LHCN-M2 (cell line): Measurements from ENCODE around the gene MYBL2. TPM values are rescaled to one million over a fixed set of nuclear protein-coding genes. Genes with fewer than 3 reads are reported as not detected.

Source experiments
- DNase-seq: peaks from one replicate; pipeline ENCODE4 v3.0.0-alpha.2; 2012; ENCODE audit warnings: low read depth
- total RNA-seq: library from RNA; depleted of rRNA; stranded (reverse); fragments of >200 nt; gene quantifications from 2 replicates; pipeline ENCODE4 v1.2.3, GENCODE V29; 2014

Gene MYBL2
- total RNA-seq, 1 experiment from 2014 or later: 22.2 TPM

- no peak for DNase-seq
These were observed 15.1 kb downstream of the MYBL2 start for GRCh38 chr20:43681991-43682410.

DNA sequence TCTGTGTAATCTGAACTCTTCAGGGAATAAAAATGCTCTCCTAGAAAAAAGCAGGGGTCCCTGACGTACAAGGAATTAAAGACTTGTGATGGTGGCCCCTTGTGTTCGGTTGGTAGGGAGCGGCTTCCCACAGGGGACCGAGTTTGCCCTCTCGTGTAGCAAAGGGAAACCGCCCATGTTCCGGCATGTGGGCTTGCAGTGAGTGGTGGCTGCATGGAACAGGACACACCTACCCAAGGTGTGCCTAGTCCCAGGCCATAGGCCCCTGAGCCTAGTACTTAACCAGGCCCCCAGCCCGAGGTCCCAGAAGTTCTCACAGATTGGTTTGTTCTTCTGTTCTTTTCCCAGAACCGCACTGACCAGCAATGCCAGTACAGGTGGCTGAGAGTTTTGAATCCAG is 15.5 kb downstream of the MYBL2 start:
- no peak for DNase-seq

- DNase-seq: no peak
These were observed 19.9 kb downstream of the MYBL2 start for GRCh38 chr20:43686820-43687219.

DNA sequence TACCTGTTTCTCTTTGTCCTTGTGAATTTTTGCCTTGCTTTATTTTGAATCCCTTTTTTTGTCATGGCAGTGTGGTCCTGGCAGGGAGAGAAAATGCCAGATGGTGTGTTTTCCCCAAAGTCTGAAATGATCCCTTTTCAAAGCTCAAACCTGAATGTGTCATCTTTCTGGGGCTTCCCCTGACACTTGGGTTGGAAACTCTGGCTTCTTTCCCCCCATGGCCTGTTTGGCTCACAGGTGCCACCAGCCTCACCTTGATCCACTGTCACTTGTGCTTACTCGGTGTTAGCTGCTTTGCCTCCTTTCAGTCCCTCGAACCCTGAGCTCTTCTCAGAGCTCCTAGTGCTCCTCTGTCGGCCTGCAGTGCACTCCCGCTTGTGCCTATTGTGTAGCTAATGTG is 22.3 kb downstream of the MYBL2 start:
- no peak for DNase-seq

DNA sequence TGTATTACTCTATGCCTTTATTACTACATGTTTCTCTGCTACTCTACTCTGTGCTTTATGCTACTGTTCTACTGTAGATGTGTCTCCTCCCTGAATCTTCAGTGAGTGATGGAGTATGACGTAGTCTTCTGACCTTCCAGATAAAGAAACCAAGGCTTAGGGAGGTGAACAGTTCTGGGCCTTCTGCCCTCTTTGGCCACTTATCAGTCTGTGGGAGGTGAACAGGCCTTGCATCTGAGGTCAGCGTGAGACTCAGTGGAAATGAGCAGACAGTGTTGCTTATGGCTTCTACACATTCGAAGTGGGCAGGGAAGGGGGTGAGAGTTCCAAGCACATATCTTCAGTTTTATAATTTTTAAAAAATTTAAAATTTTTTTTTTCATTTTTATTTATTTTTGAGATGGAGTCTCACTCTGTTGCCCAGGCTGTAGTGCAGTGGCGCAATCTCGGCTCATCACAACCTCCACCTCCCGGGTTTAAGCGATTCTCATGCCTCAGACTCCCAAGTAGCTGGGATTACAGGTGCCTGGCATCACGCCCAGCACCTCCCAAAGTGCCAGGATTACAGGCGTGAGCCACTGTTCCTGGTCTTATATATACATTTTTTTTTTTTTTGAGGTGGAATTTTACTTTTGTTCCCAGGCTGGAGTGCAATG is 24.2 kb downstream of the MYBL2 start:
- DNase-seq: no peak

DNA sequence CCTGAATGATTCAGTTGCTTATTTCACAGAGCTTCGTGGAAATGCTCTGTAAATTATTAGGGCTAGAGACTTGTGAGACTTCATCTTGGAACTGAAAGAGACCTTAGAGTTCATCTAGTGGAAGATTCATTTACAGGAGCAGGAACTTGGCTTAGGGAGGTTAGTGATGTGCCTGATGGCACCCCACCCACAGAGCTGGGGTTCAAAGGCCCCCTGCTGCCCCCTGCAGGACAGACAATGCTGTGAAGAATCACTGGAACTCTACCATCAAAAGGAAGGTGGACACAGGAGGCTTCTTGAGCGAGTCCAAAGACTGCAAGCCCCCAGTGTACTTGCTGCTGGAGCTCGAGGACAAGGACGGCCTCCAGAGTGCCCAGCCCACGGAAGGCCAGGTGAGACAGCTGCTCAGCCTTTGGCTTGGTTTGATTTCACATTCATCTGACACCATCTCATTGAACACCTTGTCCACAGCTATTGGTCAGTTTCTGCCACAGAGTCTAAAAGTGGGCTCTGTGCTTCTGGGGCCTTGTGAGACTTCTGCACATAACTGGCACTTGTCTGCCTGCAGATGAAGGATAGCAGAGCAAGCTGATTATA is 25.1 kb downstream of the MYBL2 start:
- peak; percentile 36 for DNase-seq

DNA sequence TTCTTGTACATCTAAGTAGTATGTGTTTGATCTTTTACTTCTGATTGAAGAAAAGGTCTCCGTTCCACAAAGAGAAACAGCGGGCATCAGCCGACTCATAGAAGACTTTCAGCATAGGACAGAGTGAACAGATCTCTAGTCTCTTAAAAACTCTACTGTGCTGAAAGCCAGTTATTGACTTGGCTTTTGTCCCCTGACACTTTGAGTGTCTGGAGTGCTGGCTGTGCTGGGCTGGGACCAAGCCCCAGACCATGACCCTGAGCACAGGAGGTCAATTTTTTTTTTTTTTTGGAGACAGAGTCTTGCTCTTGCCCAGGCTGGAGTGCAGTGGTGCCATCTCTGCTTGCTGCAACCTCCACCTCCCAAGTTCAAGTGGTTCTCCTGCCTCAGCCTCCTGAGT is 27.8 kb downstream of the MYBL2 start:
- DNase-seq: no peak

DNA sequence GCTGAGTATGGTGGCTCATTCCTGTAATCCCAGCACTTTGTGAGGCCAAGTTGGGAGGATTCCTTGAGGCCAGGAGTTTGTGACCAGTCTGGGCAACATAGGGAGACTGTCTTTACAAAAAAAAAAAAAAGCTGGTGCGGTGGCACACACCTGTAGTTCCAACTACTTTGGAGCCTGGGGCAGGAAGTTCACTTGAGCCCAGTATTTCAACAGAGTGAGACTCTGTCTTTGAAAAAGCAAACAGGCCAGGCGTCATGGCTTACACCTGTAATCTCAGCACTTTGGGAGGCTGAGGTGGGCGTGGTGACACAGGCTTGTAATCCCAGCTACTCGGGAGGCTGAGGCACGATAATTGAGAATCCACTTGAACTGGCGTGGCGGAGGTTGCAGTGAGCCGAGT is 28.7 kb downstream of the MYBL2 start:
- DNase-seq: no peak

- DNase-seq: no peak
These were observed 33.1 kb downstream of the MYBL2 start for GRCh38 chr20:43699941-43700565.

DNA sequence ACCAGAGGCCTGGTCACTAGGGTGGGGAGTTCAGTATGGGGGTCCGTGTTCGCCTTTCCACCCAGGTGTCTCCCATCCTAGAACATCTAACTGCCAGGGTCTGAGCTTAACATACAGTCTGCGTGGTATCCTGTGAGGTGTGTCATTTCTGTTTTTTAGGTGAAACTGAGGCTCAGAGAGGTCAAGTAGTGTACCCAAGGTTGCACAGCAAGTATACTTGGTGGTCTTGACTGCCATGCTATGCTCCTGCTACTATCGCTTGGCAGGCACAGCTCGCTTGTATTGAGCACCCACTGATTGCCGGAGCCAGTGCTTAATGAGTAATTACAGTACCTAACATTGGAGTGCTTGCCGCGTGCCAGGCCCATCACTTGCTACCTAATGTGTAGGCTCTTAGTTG is 33.7 kb downstream of the MYBL2 start:
- no peak for DNase-seq

DNA sequence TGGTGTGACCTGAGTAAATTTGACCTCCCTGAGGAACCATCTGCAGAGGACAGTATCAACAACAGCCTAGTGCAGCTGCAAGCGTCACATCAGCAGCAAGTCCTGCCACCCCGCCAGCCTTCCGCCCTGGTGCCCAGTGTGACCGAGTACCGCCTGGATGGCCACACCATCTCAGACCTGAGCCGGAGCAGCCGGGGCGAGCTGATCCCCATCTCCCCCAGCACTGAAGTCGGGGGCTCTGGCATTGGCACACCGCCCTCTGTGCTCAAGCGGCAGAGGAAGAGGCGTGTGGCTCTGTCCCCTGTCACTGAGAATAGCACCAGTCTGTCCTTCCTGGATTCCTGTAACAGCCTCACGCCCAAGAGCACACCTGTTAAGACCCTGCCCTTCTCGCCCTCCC is 35.6 kb downstream of the MYBL2 start:
- DNase-seq: no peak

DNA sequence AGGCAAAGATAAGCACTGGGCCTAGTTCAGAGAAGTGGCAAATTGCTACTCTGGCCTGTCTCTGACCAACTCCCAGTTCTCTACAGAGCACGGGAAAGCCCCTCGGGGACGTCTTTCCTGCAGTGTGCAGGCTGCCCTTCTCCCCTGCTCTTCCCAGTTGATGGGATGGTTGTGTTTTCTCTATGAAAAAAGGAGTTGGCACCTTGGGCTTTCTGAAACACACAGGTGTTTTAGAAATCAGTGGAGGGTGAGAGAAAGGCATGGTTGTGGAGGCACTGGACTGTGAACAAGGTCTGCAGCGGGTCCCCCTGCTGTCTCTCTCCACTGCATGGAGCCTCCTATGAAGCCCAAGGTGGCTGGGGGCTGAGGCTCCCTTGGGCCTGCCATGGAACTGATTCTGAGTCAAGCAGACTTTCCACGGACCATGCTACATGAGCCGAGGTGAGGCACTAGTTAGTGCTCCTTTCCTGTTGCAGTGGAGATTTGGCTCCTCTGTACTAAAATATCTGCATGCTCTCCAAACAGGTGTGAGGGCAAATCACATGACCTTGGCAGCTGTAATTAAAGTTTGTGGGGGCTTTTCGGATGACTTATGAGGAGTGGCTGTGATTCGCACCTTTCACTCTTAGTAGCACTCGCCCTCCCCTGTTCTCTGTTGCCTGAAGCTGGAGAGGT is 43.6 kb downstream of the MYBL2 start:
- DNase-seq: no peak

GRCh38 chr20:43711098-43711654 is 44.3 kb downstream of the MYBL2 start:
- DNase-seq: no peak

DNA sequence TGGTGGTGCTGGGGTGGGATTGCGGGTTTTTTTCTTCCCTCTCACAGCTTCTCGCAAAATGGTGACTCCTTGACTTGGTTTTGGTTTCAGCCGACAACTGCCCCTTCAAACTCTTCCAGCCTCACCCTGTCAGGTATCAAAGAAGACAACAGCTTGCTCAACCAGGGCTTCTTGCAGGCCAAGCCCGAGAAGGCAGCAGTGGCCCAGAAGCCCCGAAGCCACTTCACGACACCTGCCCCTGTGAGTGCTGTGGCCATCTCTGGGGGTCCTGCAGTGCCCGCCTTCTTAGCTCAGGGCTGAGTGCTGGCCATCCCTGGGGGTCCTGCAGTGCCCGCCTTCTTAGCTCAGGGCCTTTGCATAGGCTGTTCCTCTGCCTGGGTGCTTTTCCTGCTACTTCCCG is 48.1 kb downstream of the MYBL2 start:
- no peak for DNase-seq

- DNase-seq: no peak
These were observed 48.6 kb downstream of the MYBL2 start for GRCh38 chr20:43715511-43715910.

GRCh38 chr20:43716123-43716522 is 49.2 kb downstream of the MYBL2 start:
- DNase-seq: no peak

DNA sequence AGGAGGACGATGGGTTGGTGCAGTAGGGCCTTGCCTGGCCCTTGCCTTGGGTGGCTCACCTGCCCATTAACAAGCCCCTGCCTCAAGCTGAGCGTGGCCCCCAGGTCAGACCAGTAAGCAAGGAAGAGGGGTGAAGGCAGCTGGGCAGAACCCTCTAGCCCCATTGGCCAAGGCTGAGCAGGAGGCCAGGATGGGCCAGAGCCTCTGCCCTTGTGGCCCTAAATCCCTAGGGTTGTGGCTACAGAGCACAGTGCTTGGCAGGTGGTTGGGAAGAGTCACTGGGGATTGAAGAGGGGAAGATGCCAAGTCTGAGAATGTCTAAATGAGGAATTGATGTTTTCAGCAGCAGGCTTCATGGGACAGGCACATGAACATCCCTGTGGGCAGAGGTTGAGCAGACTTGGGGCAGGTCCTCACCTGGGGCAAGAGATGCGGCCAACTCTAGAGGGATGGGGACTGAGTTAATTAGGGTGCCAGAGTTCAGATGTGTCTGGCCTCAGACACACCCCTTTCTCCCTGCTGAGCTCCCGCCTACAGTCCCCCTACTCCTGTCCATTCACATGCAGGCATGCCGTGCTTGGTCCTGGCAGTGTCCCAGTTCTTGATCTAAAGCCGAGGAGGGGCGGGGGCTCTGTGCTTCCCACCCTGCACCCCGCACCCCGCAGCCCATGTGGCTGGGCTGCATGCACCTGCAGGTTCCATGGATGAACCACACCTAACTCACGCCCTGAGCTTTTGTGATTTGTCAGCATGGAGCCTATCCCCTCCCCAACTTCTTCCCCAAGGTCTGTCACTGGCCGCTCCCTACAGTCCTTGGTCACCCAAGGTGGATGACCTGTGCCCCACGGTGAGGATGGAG is 50.1 kb downstream of the MYBL2 start:
- no peak for DNase-seq

DNA sequence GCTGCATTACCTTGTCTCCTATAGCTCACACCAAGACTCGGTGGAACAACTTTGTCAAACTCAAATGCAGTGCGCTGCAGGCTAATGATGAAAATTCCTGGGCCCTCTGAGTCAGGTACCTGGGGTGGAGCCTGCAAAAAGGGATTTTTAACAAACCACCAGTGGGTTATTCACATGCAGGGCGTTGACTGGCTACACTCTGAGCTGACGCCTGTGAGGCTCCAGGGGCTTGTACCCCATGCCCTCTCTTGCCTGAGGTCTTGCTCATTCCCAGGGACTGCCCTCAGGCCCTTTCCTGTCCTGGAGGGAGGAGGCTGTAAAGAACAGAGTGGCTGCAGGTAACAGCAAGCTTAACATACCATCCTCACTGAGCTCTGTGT is 50.7 kb downstream of the MYBL2 start:
- DNase-seq: no peak

DNA sequence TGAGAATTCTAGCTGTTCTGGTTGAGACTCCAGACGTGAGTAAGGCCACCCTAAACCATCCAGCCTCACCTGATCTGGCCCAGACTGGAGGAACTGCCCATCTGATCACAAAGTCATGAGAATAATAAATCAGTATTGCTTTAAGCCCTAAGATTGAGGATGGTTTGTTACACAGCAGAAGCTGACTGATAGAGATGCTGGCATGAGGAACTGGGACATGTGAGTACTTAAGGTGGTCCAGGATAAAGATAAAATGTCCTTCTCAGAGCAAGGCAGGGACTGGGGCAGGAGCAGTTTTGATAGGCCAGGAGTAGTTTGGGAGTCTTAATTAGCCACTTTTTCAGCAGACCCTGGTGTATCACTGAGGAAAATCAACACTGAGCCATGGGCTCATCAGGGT is 53.1 kb downstream of the MYBL2 start:
- no peak for DNase-seq

GRCh38 chr20:43721097-43721428 is 54.1 kb downstream of the MYBL2 start:
- peak; percentile 26 for DNase-seq

DNA sequence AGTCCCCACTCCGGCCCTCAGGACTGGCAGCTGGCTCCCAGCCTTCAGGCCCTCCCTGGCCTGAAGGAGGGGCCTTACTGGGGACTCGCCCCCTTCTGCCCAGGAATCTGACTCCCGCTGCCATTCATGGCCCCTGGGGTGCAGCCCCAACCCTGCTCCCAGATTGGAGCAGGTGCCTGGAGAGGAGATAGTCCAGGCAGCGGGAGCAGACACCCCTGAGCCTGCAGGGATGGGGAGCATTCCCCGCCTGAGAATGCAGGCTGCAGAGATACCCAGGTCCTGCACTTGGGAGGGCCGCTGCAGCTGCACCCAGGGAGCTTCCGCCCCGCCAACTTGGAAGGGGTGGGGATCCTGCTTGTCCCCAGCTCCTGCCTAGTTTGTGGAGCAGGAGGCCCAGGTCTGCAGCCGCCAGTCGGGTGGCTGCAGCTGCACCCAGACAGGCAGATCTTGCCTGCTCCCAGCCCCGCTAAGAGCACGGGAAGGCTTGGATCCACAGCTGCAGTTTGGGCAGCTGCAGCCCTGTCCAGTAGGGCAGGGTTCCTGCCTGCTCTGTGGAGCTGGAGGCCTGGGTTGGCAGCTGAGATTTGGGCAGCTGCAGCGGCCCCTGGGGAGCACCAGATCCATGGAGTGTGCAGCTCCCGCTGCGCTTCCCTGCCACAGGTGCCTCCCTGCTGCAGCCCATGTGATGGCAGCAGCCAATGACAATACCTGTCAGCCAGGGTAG is 54.7 kb downstream of the MYBL2 start:
- peak; percentile 86 for DNase-seq
